Thoracic aorta (tissue), 2 donors: ENCODE data around the gene GRK3. TPM values are rescaled to one million over a fixed set of nuclear protein-coding genes. Genes with fewer than 3 reads are reported as not detected.
"Not testable (repeated sequence)": the region's sequence is repeated elsewhere in the genome, so short reads cannot be mapped to it uniquely, and the experiment has no call there.

Source experiments
- ATAC-seq: fragments of 150-250 bp; one replicate; pipeline ENCODE4 v1.8.0; 2017; ENCODE audit warnings: low read depth; ENCODE audit not compliant: insufficient number of reproducible peaks, low FRiP score
- DNase-seq: peaks from one replicate; pipeline ENCODE4 v3.0.0-alpha.2; 2020; ENCODE audit warnings: low spot score
- H3K27ac ChIP-seq, 2 donors: fragments of 200-600 bp; sonication (generic); 1 replicate in 1 of 2; 2 replicates in 1 of 2; pipeline ENCODE4 v1.5.1; 2016; ENCODE audit warnings: mild to moderate bottlenecking in 2 of 2, moderate library complexity in 2 of 2
- H3K27me3 ChIP-seq: fragments of 200-600 bp; sonication (generic); replicated peaks from 2 replicates; pipeline ENCODE4 v1.6.0; 2016; ENCODE audit warnings: mild to moderate bottlenecking; ENCODE audit not compliant: insufficient read depth
- H3K36me3 ChIP-seq: fragments of 200-600 bp; sonication (generic); one replicate; pipeline ENCODE4 v1.5.1; 2016
- H3K4me1 ChIP-seq, 2 donors: fragments of 200-600 bp; sonication (generic); 1 replicate in 1 of 2; 2 replicates in 1 of 2; pipeline versions ENCODE4 v1.5.1 to v1.6.0; 2016; ENCODE audit warnings: low read depth in 2 of 2, mild to moderate bottlenecking in 1 of 2; ENCODE audit not compliant: control insufficient read depth in 1 of 2
- H3K4me3 ChIP-seq: fragments of 200-600 bp; sonication (generic); 2 replicates; pipeline ENCODE4 v1.5.1; 2016; ENCODE audit warnings: mild to moderate bottlenecking
- H3K9me3 ChIP-seq: fragments of 200-600 bp; sonication (generic); 2 replicates; pipeline ENCODE4 v1.5.1; 2016
- total RNA-seq, 2 donors: library from RNA; depleted of rRNA; stranded (reverse); fragments of >200 nt; gene quantifications; one replicate each; pipeline versions ENCODE4 v1.1.0 to v1.2.3, GENCODE V29; 2016
- TF ChIP-seq, protein P1 (sequence below): fragments of 200-600 bp; sonication (generic); IDR thresholded peaks from one replicate; pipeline ENCODE4 v1.5.1; 2019; ENCODE audit warnings: antibody characterized with exemption

The GRK3 gene
- total RNA-seq, 2 donors from 2014 or later: 4.4 to 4.6 TPM

DNA sequence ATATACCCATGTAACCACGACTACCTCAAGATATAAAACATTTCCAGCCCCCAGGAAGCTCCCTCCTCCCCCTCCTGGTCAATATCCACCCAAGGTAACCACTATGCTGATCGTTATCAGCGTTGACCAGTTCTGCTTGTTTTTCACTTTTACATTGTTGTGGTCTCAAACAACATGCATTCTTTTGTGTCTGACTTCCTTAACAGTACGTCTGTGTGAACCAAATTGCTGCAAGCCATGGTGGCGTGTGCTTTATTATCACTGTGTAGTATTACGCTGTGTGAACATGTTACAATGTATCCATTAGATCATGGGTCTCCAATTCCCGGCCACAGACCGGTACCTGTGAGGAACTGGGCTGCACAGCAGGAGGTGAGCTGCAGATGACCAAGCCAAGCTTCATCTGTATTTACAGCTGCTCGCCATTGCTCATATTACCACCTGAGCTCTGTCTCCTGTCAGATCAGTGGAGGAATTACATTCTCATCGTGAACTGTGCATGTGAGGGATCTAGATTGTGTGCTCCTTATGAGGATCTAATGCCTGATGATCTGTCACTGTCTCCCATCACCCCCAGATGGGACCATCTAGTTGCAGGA, 15.5 kb upstream of the GRK3 start:
- no peaks in the 10 kb centered on the region for H3K9me3 ChIP-seq
- H3K4me1 ChIP-seq: no peaks in the 10 kb centered on the region
- TF ChIP-seq, protein P1, sequence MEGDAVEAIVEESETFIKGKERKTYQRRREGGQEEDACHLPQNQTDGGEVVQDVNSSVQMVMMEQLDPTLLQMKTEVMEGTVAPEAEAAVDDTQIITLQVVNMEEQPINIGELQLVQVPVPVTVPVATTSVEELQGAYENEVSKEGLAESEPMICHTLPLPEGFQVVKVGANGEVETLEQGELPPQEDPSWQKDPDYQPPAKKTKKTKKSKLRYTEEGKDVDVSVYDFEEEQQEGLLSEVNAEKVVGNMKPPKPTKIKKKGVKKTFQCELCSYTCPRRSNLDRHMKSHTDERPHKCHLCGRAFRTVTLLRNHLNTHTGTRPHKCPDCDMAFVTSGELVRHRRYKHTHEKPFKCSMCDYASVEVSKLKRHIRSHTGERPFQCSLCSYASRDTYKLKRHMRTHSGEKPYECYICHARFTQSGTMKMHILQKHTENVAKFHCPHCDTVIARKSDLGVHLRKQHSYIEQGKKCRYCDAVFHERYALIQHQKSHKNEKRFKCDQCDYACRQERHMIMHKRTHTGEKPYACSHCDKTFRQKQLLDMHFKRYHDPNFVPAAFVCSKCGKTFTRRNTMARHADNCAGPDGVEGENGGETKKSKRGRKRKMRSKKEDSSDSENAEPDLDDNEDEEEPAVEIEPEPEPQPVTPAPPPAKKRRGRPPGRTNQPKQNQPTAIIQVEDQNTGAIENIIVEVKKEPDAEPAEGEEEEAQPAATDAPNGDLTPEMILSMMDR: no peak
- ATAC-seq (no peak), DNase-seq (no peak)
- no peaks in the 10 kb centered on the region for H3K27me3 ChIP-seq
- no peak overlapping the region for H3K4me3 ChIP-seq
- H3K27ac ChIP-seq: no peak overlapping the region
- H3K36me3 ChIP-seq: no peaks in the 10 kb centered on the region

DNA sequence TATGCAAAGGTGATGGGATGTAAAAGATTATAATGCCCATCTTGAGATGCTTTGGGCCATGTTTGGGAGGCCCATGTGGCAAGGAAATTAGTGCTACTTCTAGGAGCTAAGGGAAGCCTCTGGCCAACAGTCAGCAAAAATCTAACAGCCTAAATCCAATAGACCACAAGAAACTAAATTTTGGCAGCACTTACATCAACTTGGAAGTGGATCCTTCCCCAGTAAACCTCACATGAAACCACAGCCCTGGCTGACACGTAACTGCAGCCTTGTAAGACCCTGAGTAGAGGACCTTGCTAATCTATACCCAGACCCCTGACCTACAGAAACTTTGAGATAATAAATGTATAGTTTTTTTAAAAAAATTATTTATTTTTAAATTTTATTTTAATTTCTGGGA, 13.1 kb upstream of the GRK3 start:
- no peak for DNase-seq
- TF ChIP-seq, protein P1: no peak
- Histone ChIP-seq H3K27me3 (no peaks in the 10 kb centered on the region), H3K36me3 (no peaks in the 10 kb centered on the region), H3K4me3 (no peak overlapping the region), H3K4me1 (no peaks in the 10 kb centered on the region), H3K9me3 (no peaks in the 10 kb centered on the region), H3K27ac (no peak overlapping the region)
- no peak for ATAC-seq

DNA sequence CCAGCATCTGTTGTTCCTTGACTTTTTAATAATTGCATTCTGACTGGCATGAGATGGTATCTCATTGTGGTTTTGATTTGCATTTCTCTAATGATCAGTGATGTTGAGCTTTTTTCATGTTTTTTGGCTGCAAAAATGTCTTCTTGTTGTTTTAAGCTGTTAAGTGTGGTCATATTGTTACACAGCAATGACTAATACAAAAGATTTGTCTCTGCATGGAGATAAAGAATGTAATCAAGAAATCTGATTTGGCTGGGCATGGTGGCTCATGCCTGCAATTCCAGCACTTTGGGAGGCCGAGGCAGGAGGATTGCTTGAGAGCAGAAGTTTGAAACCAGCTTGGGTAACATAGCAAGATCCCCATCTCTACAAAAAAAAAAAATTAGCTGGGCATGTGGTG, 12.1 kb upstream of the GRK3 start:
- not testable (repeated sequence) for DNase-seq, H3K4me1 ChIP-seq, ATAC-seq, H3K27ac ChIP-seq, H3K36me3 ChIP-seq, H3K27me3 ChIP-seq, H3K4me3 ChIP-seq, H3K9me3 ChIP-seq

DNA sequence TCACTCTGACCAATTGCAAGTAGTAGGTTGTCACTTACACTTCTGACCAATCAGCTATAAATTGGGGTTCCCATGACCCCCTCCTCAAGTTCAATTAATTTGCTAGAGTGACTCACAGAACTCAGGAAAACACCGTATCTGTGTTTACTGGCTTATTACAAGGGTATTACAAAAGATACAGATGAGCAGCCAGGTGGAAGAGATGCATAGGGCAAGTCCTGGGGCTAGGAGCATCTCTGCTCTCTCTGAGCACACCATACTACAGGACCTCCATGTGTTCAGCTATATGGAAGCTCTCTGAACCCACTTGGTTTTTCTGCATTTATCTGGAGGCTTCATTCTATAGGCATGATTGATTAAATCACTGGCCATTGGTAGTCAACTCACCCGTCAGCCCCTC, 11.3 kb upstream of the GRK3 start:
- Histone ChIP-seq H3K9me3 (no peaks in the 10 kb centered on the region), H3K4me3 (no peak overlapping the region), H3K27ac (no peak overlapping the region), H3K4me1 (no peaks in the 10 kb centered on the region), H3K36me3 (no peaks in the 10 kb centered on the region), H3K27me3 (no peaks in the 10 kb centered on the region)
- no peak for DNase-seq
- no peak for ATAC-seq
- TF ChIP-seq, protein P1: no peak

DNA sequence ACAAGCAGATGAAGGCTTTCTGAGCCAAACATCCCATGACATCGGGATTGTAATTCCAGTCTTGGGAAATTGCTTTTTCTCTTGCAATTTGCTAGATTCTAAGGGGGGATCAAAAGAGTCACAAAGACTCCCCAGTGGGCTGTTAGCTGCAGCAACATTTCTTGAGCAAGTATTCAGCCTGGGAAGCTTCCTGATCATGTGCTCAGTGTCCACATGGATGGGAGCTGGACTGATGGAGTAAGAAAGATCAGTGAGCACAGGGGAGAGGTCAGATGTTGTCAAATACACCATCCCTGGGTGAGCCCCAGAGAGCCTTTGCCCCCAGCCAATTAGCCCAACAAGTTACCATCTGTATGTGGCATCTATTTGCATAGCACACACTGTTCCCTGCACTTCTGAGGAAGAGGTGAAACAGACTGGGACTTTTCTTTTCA, 10.2 kb upstream of the GRK3 start:
- Histone ChIP-seq H3K9me3 (no peaks in the 10 kb centered on the region), H3K4me1 (no peaks in the 10 kb centered on the region), H3K36me3 (no peaks in the 10 kb centered on the region), H3K27ac (no peak overlapping the region), H3K4me3 (no peak overlapping the region), H3K27me3 (no peaks in the 10 kb centered on the region)
- no peak for DNase-seq
- TF ChIP-seq, protein P1: no peak
- no peak for ATAC-seq

DNA sequence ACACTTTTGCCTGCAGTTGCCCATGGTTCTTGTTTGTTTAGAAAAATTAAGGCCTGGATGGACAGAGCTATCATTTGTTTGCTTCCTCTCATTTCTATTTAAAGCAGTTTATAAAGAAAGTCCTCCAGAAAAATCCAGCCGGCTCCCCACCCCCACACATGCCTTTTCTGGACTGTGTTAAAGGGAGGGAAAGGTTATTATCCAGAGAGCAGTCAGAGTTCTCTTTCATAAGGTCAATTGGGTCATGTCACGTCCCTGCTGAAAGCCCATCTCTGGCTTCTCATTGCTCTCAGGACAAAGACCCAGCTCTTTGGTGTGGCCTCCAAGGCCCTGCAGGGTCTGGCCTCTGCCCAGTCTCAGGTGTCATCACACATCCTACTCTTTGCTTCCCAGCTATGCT, 9.8 kb upstream of the GRK3 start:
- TF ChIP-seq, protein P1: no peak
- no peaks in the 10 kb centered on the region for H3K4me1 ChIP-seq
- no peak overlapping the region for H3K27ac ChIP-seq
- DNase-seq (no peak), ATAC-seq (no peak)
- H3K27me3 ChIP-seq: no peaks in the 10 kb centered on the region
- no peaks in the 10 kb centered on the region for H3K36me3 ChIP-seq
- H3K9me3 ChIP-seq: no peaks in the 10 kb centered on the region
- no peak overlapping the region for H3K4me3 ChIP-seq
